Panc1 (cell line): ENCODE data around the gene UBE2E1.

Source experiments
- POLR2AphosphoS5 ChIP-seq: IDR thresholded peaks from 2 replicates; pipeline ENCODE4 v1.6.1; 2012; ENCODE audit warnings: mild to moderate bottlenecking, low read depth, low read length, moderate library complexity
- REST ChIP-seq, 2 experiments: IDR thresholded peaks; 2 replicates each; pipeline ENCODE4 v1.6.1; 2011 to 2012; ENCODE audit warnings: low read depth in 2 of 2, control low read depth in 1 of 2, low read length in 1 of 2, mild to moderate bottlenecking in 1 of 2, moderate library complexity in 1 of 2; ENCODE audit not compliant: insufficient read depth in 1 of 2
- TF ChIP-seq, protein P1 (sequence below): fragments of 450-650 bp; IDR thresholded peaks from 2 replicates; pipeline ENCODE4 v1.5.1; 2017; ENCODE audit warnings: mild to moderate bottlenecking

GRCh38 chr3:23869977-23870662 lies 64.4 kb downstream of the UBE2E1 start:
- TF ChIP-seq, protein P1, sequence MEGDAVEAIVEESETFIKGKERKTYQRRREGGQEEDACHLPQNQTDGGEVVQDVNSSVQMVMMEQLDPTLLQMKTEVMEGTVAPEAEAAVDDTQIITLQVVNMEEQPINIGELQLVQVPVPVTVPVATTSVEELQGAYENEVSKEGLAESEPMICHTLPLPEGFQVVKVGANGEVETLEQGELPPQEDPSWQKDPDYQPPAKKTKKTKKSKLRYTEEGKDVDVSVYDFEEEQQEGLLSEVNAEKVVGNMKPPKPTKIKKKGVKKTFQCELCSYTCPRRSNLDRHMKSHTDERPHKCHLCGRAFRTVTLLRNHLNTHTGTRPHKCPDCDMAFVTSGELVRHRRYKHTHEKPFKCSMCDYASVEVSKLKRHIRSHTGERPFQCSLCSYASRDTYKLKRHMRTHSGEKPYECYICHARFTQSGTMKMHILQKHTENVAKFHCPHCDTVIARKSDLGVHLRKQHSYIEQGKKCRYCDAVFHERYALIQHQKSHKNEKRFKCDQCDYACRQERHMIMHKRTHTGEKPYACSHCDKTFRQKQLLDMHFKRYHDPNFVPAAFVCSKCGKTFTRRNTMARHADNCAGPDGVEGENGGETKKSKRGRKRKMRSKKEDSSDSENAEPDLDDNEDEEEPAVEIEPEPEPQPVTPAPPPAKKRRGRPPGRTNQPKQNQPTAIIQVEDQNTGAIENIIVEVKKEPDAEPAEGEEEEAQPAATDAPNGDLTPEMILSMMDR, result no peak
- TF ChIP-seq REST (IDR thresholded peaks at IDR 0.05; ENCODE audit: insufficient read depth in 1 of 2, low read depth in 2 of 2, low read length in 1 of 2) (no peak), POLR2AphosphoS5 (no peak)
